Naive B cell (primary cell): ENCODE data around the gene CD1E. TPM values are rescaled to one million over a fixed set of nuclear protein-coding genes. Genes with fewer than 3 reads are reported as not detected.
A peak's percentile ranks its signal among the peaks of the same experiment; 100 is the strongest.

Source experiments
- ATAC-seq, 2 donors: fragments of 150-1000 bp; cut with Tn5 transposase; 2 replicates each; pipeline ENCODE4 v1.10.0; 2021; ENCODE audit warnings: low read depth in 2 of 2, mild to moderate bottlenecking in 2 of 2, moderate library complexity in 2 of 2
- DNase-seq: peaks from one replicate; pipeline ENCODE4 v3.0.0; 2022
- H3K27ac Mint-ChIP-seq, 6 donors: one replicate each; pipeline ENCODE4 v1.8.0; 2020 to 2022; ENCODE audit warnings: mild to moderate bottlenecking in 6 of 6, mixed read lengths in 6 of 6, moderate library complexity in 5 of 6, inconsistent platforms in 2 of 6
- H3K27me3 Mint-ChIP-seq, 3 donors: one replicate each; pipeline ENCODE4 v1.8.0; 2021 to 2022; ENCODE audit warnings: mixed read lengths in 3 of 3, mild to moderate bottlenecking in 1 of 3
- H3K36me3 Mint-ChIP-seq, 2 donors: one replicate each; pipeline ENCODE4 v1.8.0; 2020 to 2022; ENCODE audit warnings: mixed read lengths in 2 of 2, inconsistent platforms in 1 of 2, mild to moderate bottlenecking in 1 of 2
- H3K4me1 Mint-ChIP-seq, 3 donors: one replicate each; pipeline ENCODE4 v1.8.0; 2020 to 2022; ENCODE audit warnings: mixed read lengths in 3 of 3, inconsistent platforms in 1 of 3, mild to moderate bottlenecking in 1 of 3, moderate library complexity in 1 of 3
- H3K4me3 Mint-ChIP-seq, 8 donors: one replicate each; pipeline ENCODE4 v1.8.0; 2020 to 2022; ENCODE audit warnings: mild to moderate bottlenecking in 8 of 8, mixed read lengths in 8 of 8, moderate library complexity in 8 of 8, inconsistent platforms in 2 of 8
- H3K9me3 Mint-ChIP-seq, 7 donors: one replicate each; pipeline ENCODE4 v1.8.0; 2020 to 2022; ENCODE audit warnings: mixed read lengths in 7 of 7, mild to moderate bottlenecking in 5 of 7, inconsistent platforms in 2 of 7, moderate library complexity in 1 of 7
- polyA plus RNA-seq, 6 donors: library from polyadenylated mRNA; unstranded; fragments of 300-500 nt; fragmentation: Illumina TruSeq; gene quantifications; one replicate each; pipeline ENCODE4 v1.2.3, GENCODE V29; 2021; ENCODE audit warnings: low read depth in 6 of 6

CD1E gene
- polyA plus RNA-seq = not detected

DNA sequence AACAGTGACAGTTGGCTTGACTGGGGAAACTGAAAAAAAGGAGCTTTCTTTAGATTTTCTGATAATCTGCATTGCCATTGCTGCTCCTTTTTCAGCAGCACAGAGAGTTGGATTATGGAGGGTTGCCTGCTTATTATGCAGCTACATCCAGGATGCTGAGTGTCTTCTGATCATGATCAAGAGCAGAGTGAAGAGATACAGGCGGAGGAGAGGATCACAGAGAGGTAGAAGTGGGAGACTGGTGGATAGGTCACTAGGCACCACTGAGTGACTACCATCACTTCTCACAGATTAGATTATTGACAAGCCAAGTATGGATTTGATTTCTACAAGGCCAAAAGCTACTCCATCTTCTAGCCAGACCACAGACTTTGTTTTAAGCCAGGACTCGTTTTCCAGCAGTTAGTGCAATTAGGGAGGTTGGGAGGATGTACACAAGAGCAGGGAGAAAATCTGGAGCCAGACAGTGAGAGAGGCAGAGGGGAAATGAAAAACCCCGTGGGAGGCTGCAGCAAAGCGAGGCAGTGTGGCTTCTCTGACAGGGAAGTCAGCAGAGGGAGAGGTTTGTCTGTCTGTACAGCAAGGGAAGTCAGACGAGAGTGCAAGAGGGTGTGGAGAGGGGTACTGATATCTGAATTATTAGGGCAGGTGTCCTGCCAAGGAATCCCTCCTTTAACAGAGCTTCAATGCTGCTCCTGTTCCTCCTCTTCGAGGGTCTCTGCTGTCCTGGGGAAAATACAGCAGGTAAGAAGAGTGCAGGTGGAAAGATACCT lies at the start of gene CD1E:
Gene CD1E, plus strand, starts transcription at position 592 of the 773 bp plus-strand sequence. Its CDS starts 95 bp downstream, at position 687.
- Mint-ChIP-seq H3K4me1 (peaks cover 19 to 24% (median 21%) of the 10 kb centered on the region in 3 donors), H3K27me3 (peaks cover 0 to 14% (median 0%) of the 10 kb centered on the region in 3 donors), H3K27ac (peak within 1 kb of the TSS in 5 of 6 donors; percentile 10 to 94 (median 54)), H3K36me3 (no peaks in the 10 kb centered on the region), H3K9me3 (peaks cover 0 to under 1% (median 0%) of the 10 kb centered on the region in 7 donors), H3K4me3 (peak within 1 kb of the TSS in 6 of 8 donors; percentile 6 to 69 (median 22))
- no peak for DNase-seq
- peak; percentile 47 to 56 for ATAC-seq

DNA sequence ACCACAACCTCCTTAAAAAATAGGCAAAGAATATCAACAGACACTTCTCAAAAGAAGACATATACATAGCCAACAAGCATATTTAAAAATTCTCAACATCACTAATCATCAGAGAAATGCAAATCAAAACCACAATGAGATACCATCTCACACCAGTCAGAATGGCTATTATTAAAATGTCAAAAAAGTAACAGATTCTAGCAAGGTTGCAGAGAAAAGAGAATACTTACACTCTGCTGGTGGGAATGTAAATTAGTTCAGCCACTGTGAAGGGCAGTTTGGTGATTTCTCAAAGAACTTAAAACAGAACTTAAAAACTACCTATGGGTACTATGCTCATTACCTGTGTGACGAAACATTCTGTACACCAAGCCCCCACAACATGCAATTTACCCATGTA lies 43.1 kb upstream of the CD1E start:
- ATAC-seq (no peak), DNase-seq (no peak)
- Mint-ChIP-seq H3K27me3 (no peaks in the 10 kb centered on the region), H3K9me3 (peaks cover 0 to 18% (median 12%) of the 10 kb centered on the region in 7 donors), H3K36me3 (peaks cover 0 to 4% of the 10 kb centered on the region in 2 donors), H3K4me1 (peaks cover 16 to 21% (median 18%) of the 10 kb centered on the region in 3 donors), H3K27ac (no peak overlapping the region), H3K4me3 (peak overlapping the region in 1 of 8 donors; percentile 40)

GRCh38 chr1:158311066-158311465 lies 42.6 kb upstream of the CD1E start:
- ATAC-seq = no peak
- Mint-ChIP-seq H3K27me3 (no peaks in the 10 kb centered on the region), H3K27ac (peak overlapping the region in 1 of 6 donors; percentile 2)

DNA sequence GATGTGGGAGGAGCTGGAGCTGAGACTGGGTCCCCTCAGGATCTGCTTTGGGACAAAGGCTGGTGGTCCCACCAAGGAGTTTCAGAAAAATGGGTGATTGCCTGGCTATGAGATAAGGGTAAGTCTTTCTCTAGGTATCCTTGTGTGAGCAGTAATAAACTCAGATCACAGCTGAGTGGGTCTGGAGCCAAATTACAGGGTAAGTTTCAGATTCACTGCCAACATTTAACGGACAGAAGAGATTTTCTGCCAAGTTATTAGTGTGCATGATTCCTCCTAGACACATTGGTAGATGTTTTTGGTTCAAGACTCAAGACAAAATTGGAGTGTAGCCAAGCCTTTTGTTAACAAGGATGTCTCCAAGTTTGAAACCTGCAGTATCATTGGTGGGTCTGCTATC lies 29.8 kb upstream of the CD1E start:
- peaks cover 0 to 10% of the 10 kb centered on the region in 2 donors for H3K36me3 Mint-ChIP-seq
- peak overlapping the region in 1 of 8 donors; percentile 15 for H3K4me3 Mint-ChIP-seq
- H3K27ac Mint-ChIP-seq = no peak overlapping the region
- peaks cover 8 to 30% (median 16%) of the 10 kb centered on the region in 3 donors for H3K4me1 Mint-ChIP-seq
- H3K27me3 Mint-ChIP-seq = no peaks in the 10 kb centered on the region
- DNase-seq (no peak), ATAC-seq (no peak)
- H3K9me3 Mint-ChIP-seq = peaks cover 7 to 16% (median 10%) of the 10 kb centered on the region in 7 donors

More at GRCh38 chr1:158311066-158311465, 42.6 kb upstream of the CD1E start:
- Mint-ChIP-seq H3K4me1 (peaks cover 15 to 21% (median 16%) of the 10 kb centered on the region in 3 donors), H3K9me3 (peaks cover 0 to 20% (median 13%) of the 10 kb centered on the region in 7 donors), H3K4me3 (peak overlapping the region in 1 of 8 donors; percentile 20), H3K36me3 (peaks cover 0 to 4% of the 10 kb centered on the region in 2 donors)
- DNase-seq = no peak

- DNase-seq (no peak), ATAC-seq (no peak)
- Mint-ChIP-seq H3K4me3 (no peak overlapping the region), H3K36me3 (peaks cover 0 to 10% of the 10 kb centered on the region in 2 donors), H3K9me3 (peaks cover 7 to 16% (median 10%) of the 10 kb centered on the region in 7 donors), H3K27ac (no peak overlapping the region), H3K4me1 (peaks cover 6 to 35% (median 16%) of the 10 kb centered on the region in 3 donors), H3K27me3 (no peaks in the 10 kb centered on the region)
Observed at GRCh38 chr1:158324395-158324794, 29.3 kb upstream of the CD1E start.

GRCh38 chr1:158327481-158327880 lies 26.2 kb upstream of the CD1E start:
- H3K36me3 Mint-ChIP-seq = peaks cover 0 to 10% of the 10 kb centered on the region in 2 donors
- no peak for ATAC-seq

DNA sequence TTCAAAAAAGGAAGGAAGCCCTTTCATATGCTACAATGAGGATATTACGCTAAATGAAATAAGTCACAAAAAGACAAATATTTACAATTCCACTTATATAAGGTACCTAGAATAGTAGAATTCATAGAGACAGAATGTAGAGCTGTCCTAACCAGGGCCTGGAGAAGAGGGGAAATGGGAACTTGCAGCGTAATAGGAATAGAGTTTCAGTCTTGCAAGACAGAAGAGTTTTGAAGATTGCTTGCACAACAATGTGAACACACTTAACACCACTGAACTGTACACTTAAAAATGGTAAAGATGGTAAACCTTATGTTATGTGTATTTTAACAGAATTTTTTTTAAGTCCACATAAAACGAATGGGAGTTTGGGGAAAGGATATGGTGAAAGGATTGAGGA lies 25.3 kb upstream of the CD1E start:
- peak overlapping the region in 1 of 8 donors; percentile 10 for H3K4me3 Mint-ChIP-seq
- ATAC-seq (no peak), DNase-seq (no peak)
- H3K27ac Mint-ChIP-seq = peak overlapping the region in 1 of 6 donors; percentile 42
- H3K27me3 Mint-ChIP-seq = no peaks in the 10 kb centered on the region
- peaks cover 0 to 2% (median 2%) of the 10 kb centered on the region in 7 donors for H3K9me3 Mint-ChIP-seq
- peaks cover 0 to under 1% of the 10 kb centered on the region in 2 donors for H3K36me3 Mint-ChIP-seq
- H3K4me1 Mint-ChIP-seq = peaks cover 8 to 26% (median 8%) of the 10 kb centered on the region in 3 donors

More at GRCh38 chr1:158327481-158327880, 26.2 kb upstream of the CD1E start:
- H3K27ac Mint-ChIP-seq = peak overlapping the region in 1 of 6 donors; percentile 24
- peaks cover 2 to 22% (median 5%) of the 10 kb centered on the region in 3 donors for H3K4me1 Mint-ChIP-seq
- no peak for DNase-seq
- peaks cover 6 to 12% (median 9%) of the 10 kb centered on the region in 7 donors for H3K9me3 Mint-ChIP-seq
- no peak overlapping the region for H3K4me3 Mint-ChIP-seq
- H3K27me3 Mint-ChIP-seq = no peaks in the 10 kb centered on the region

DNA sequence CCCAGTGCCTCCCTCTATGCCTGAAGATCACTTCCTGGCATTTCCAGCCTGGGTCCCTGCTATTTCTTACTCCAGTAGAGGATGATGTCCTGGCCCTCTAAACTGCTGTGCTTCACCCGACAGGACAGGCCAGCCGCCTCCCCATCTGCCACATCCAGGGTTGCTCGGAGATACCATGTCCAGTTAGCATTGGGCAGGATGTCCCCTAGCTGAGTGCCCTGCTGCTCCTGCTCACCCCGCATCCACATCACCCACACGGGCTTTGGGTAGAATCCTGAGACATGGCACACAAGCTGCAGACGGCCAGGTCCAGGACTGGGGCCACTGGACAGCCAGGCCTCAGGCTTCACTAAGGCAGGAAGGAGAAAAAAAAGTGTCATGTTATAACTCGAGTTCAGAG lies 24.4 kb upstream of the CD1E start:
- Mint-ChIP-seq H3K9me3 (no peaks in the 10 kb centered on the region), H3K36me3 (no peaks in the 10 kb centered on the region), H3K27ac (peak overlapping the region in 1 of 6 donors; percentile 26), H3K4me3 (peak overlapping the region in 4 of 8 donors; percentile 13 to 66 (median 42)), H3K27me3 (no peaks in the 10 kb centered on the region), H3K4me1 (peaks cover 15 to 33% (median 16%) of the 10 kb centered on the region in 3 donors)
- DNase-seq (no peak), ATAC-seq (no peak)

- DNase-seq = peak; percentile 25
- ATAC-seq = peak in 1 of 2 donors; percentile 51
- Mint-ChIP-seq H3K27me3 (no peaks in the 10 kb centered on the region), H3K9me3 (no peaks in the 10 kb centered on the region), H3K36me3 (no peaks in the 10 kb centered on the region), H3K4me1 (peaks cover 19 to 33% (median 21%) of the 10 kb centered on the region in 3 donors), H3K27ac (no peak overlapping the region), H3K4me3 (no peak overlapping the region)
Observed at GRCh38 chr1:158329733-158330132, 24.0 kb upstream of the CD1E start.

DNA sequence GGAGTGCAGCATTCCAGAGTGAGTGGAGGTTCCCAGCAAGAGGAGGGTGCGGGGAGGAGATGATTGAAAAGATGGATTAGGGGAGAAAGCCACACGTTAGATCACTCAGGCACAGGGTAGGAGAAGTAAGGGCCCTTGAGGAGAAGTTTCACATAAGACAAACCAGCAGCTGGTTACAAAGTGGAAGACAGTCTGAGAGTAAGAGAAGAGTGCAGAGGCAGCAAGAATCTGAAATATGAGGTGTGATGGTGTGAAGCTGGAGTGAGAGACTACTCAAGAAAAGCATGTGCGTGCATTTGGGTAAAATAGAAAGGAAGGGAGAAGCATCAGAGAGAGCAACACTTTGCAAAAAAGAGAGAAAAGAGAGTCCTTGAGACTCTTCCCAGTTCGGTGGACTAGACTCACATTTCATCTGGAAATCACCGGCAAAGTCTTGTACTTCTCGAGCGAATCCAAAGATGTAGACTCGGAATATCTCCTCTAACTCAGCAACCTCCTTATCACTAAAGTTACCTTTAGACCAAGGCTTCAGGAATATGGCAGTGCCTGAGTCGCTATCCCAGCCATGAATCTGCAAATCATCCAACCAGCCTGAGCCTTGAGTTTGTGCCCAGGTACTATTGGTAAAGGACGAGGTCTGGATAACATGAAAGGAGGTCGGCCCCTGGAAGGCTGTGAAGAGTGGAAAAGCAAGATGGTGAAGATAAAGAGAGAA lies 23.1 kb upstream of the CD1E start:
- H3K4me1 Mint-ChIP-seq = peaks cover 24 to 36% (median 27%) of the 10 kb centered on the region in 3 donors
- H3K4me3 Mint-ChIP-seq = no peak overlapping the region
- H3K27ac Mint-ChIP-seq = no peak overlapping the region
- ATAC-seq = no peak
- no peaks in the 10 kb centered on the region for H3K27me3 Mint-ChIP-seq
- no peak for DNase-seq
- no peaks in the 10 kb centered on the region for H3K36me3 Mint-ChIP-seq
- no peaks in the 10 kb centered on the region for H3K9me3 Mint-ChIP-seq

- Mint-ChIP-seq H3K4me3 (no peak overlapping the region), H3K27ac (no peak overlapping the region), H3K36me3 (no peaks in the 10 kb centered on the region), H3K4me1 (peaks cover 24 to 39% (median 32%) of the 10 kb centered on the region in 3 donors), H3K27me3 (no peaks in the 10 kb centered on the region), H3K9me3 (peaks cover 0 to 2% (median 0%) of the 10 kb centered on the region in 7 donors)
- DNase-seq (no peak), ATAC-seq (no peak)
Observed at GRCh38 chr1:158331106-158331425, 22.6 kb upstream of the CD1E start.

GRCh38 chr1:158331481-158332150 lies 22.1 kb upstream of the CD1E start, which contains the start of gene CD1B:
Gene CD1B (minus strand): TSS chr1:158331531. CDS start chr1:158331423, 108 bp downstream.
- DNase-seq = no peak
- H3K27me3 Mint-ChIP-seq = no peaks in the 10 kb centered on the region
- peaks cover 24 to 42% (median 37%) of the 10 kb centered on the region in 3 donors for H3K4me1 Mint-ChIP-seq
- H3K4me3 Mint-ChIP-seq = no peak within 1 kb of the TSS
- H3K27ac Mint-ChIP-seq = no peak within 1 kb of the TSS
- no peaks in the 10 kb centered on the region for H3K36me3 Mint-ChIP-seq
- peaks cover 0 to 2% (median 0%) of the 10 kb centered on the region in 7 donors for H3K9me3 Mint-ChIP-seq
- no peak for ATAC-seq
